ENCODE measurements around the gene FLG.
A peak's percentile ranks its signal among the peaks of the same experiment; 100 is the strongest.

Gene FLG

GRCh38 chr1:152348447-152348846, 23.4 kb upstream of the FLG start:
- H3K4me3 ChIP-seq (ENCODE audit: control insufficient read depth, low read depth, low read length) = no peak overlapping the region
- DNase-seq (ENCODE audit: low read depth) = no peak
- no peak for TF ChIP-seq CTCF (IDR thresholded peaks at IDR 0.05; ENCODE audit: control insufficient read depth, insufficient read depth, low read depth, low read length, missing control alignments)

GRCh38 chr1:152347116-152347728, 22.2 kb upstream of the FLG start:
- no peak overlapping the region for H3K4me3 ChIP-seq (ENCODE audit: control insufficient read depth, low read depth, low read length)
- TF ChIP-seq CTCF (IDR thresholded peaks at IDR 0.05; ENCODE audit: control insufficient read depth, insufficient read depth, low read depth, low read length, missing control alignments) = peak; percentile 86
- peak; percentile 10 for DNase-seq (ENCODE audit: low read depth)

GRCh38 chr1:152344438-152344837, 19.4 kb upstream of the FLG start:
- no peak for DNase-seq (ENCODE audit: low read depth)
- no peak overlapping the region for H3K4me3 ChIP-seq (ENCODE audit: control insufficient read depth, low read depth, low read length)
- no peak for TF ChIP-seq CTCF (IDR thresholded peaks at IDR 0.05; ENCODE audit: control insufficient read depth, insufficient read depth, low read depth, low read length, missing control alignments)

GRCh38 chr1:152343006-152343405, 18.0 kb upstream of the FLG start:
- no peak for DNase-seq (ENCODE audit: low read depth)
- TF ChIP-seq CTCF (IDR thresholded peaks at IDR 0.05; ENCODE audit: control insufficient read depth, insufficient read depth, low read depth, low read length, missing control alignments) = no peak
- H3K4me3 ChIP-seq (ENCODE audit: control insufficient read depth, low read depth, low read length) = no peak overlapping the region

- TF ChIP-seq CTCF (IDR thresholded peaks at IDR 0.05; ENCODE audit: control insufficient read depth, insufficient read depth, low read depth, low read length, missing control alignments) = no peak
- DNase-seq (ENCODE audit: low read depth) = no peak
- H3K4me3 ChIP-seq (ENCODE audit: control insufficient read depth, low read depth, low read length) = no peak overlapping the region
These were observed 10.4 kb upstream of the FLG start for GRCh38 chr1:152335399-152335798.

- no peak for TF ChIP-seq CTCF (IDR thresholded peaks at IDR 0.05; ENCODE audit: control insufficient read depth, insufficient read depth, low read depth, low read length, missing control alignments)
- DNase-seq (ENCODE audit: low read depth) = peak; percentile 16
- no peak overlapping the region for H3K4me3 ChIP-seq (ENCODE audit: control insufficient read depth, low read depth, low read length)
These were observed 3.9 kb upstream of the FLG start for GRCh38 chr1:152328801-152329391.

Data from AG09309 (cell line).